ENCODE results near the gene ETV1. TPM values are rescaled to one million over a fixed set of nuclear protein-coding genes. Genes with fewer than 3 reads are reported as not detected.

ETV1 gene
- total RNA-seq, 4 donors from 2014 or later = 2.0 to 32.9 (median 3.0) TPM; not detected in 1

DNA sequence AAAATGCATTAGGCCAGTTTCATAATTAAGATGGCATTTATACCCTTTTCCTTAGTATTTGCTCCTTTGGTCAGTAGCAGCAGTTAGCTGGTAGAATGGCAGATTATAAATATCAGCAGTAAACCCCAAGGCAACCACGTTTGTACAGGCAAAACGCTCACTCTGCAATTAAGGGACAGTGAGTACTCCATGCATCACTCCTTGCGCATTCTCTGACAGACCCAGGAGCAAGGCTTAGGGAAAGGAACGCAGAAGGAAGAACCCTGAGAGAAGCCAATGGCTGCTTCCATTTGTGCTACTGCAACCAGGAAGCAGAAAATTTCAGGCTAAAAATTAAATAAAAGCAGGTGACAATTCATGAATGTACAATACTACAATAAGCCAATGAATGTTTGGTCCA lies 12.9 kb downstream of the ETV1 start:
- in situ Hi-C loops (cut with MboI; ENCODE audit: low pct_ligation_motif_present in 1 of 4, low pct_unique_long_range_greater_than_20kb in 1 of 4, low sequenced_read_pairs in 3 of 4) = no loop called here

GRCh38 chr7:13965077-13965476 lies 24.4 kb downstream of the ETV1 start:
- WGBS, 2 donors (ENCODE audit: low coverage in 1 of 2) = 76 to 78% methylated on average over 6 of the region's 6 CpGs
- intact Hi-C loops (cut with DNase I; ENCODE audit: low total_unique reads) = no loop called here
- H3K4me1 ChIP-seq = no peaks in the 10 kb centered on the region
- H3K4me3 ChIP-seq = no peak overlapping the region
- H3K9me3 ChIP-seq = no peaks in the 10 kb centered on the region
- in situ Hi-C loops (cut with MboI; ENCODE audit: low pct_ligation_motif_present in 1 of 4, low pct_unique_long_range_greater_than_20kb in 1 of 4, low sequenced_read_pairs in 3 of 4) = no loop called here
- no peak for DNase-seq
- no peaks in the 10 kb centered on the region for H3K27me3 ChIP-seq
- TF ChIP-seq POLR2A (IDR thresholded peaks at IDR 0.05) (no peak), EP300 (IDR thresholded peaks at IDR 0.05; ENCODE audit: low read depth) (no peak), POLR2AphosphoS5 (IDR thresholded peaks at IDR 0.05) (no peak)
- TF ChIP-seq, protein P1, sequence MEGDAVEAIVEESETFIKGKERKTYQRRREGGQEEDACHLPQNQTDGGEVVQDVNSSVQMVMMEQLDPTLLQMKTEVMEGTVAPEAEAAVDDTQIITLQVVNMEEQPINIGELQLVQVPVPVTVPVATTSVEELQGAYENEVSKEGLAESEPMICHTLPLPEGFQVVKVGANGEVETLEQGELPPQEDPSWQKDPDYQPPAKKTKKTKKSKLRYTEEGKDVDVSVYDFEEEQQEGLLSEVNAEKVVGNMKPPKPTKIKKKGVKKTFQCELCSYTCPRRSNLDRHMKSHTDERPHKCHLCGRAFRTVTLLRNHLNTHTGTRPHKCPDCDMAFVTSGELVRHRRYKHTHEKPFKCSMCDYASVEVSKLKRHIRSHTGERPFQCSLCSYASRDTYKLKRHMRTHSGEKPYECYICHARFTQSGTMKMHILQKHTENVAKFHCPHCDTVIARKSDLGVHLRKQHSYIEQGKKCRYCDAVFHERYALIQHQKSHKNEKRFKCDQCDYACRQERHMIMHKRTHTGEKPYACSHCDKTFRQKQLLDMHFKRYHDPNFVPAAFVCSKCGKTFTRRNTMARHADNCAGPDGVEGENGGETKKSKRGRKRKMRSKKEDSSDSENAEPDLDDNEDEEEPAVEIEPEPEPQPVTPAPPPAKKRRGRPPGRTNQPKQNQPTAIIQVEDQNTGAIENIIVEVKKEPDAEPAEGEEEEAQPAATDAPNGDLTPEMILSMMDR (IDR thresholded peaks at IDR 0.05) = no peak
- H3K27ac ChIP-seq = no peak overlapping the region
- H3K36me3 ChIP-seq = no peaks in the 10 kb centered on the region

More for the DNA sequence above, 12.9 kb downstream of the ETV1 start:
- H3K27ac ChIP-seq = no peak overlapping the region
- intact Hi-C loops (cut with DNase I; ENCODE audit: low total_unique reads) = loop anchor here (1.0 kb wide), 1 partner anchor 9 kb away; no protein-coding TSS in a partner anchor
- H3K4me3 ChIP-seq = no peak overlapping the region
- peaks cover 3 to 19% (median 13%) of the 10 kb centered on the region in 4 donors for H3K4me1 ChIP-seq
- no peaks in the 10 kb centered on the region for H3K27me3 ChIP-seq
- TF ChIP-seq POLR2AphosphoS5 (IDR thresholded peaks at IDR 0.05) (no peak), POLR2A (IDR thresholded peaks at IDR 0.05) (no peak), EP300 (IDR thresholded peaks at IDR 0.05; ENCODE audit: low read depth) (no peak)
- TF ChIP-seq, protein P1 (IDR thresholded peaks at IDR 0.05) = no peak
- no peaks in the 10 kb centered on the region for H3K36me3 ChIP-seq
- WGBS, 2 donors (ENCODE audit: low coverage in 1 of 2) = 77 to 81% methylated on average over 3 to 4 of the region's 4 CpGs
- H3K9me3 ChIP-seq = no peaks in the 10 kb centered on the region
- no peak for DNase-seq

DNA sequence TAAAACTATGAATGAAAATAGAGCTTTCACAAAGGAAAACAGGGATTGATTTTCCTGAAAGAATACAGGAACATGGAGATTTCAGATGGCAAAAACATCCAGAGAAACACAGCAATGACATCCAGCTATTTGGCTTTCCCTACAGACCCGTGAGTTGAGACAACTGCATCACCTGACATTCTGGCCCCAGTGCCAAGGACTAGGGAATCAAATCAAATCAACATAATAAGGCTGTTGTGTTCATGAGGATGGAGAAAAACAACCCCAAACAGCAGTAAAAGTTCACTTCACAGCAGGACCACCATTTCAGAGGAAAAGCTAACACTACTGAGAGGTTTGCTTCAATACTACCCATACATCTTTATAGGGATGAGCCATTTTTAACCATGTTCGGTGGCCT lies 25.5 kb downstream of the ETV1 start:
- no peaks in the 10 kb centered on the region for H3K9me3 ChIP-seq

DNA sequence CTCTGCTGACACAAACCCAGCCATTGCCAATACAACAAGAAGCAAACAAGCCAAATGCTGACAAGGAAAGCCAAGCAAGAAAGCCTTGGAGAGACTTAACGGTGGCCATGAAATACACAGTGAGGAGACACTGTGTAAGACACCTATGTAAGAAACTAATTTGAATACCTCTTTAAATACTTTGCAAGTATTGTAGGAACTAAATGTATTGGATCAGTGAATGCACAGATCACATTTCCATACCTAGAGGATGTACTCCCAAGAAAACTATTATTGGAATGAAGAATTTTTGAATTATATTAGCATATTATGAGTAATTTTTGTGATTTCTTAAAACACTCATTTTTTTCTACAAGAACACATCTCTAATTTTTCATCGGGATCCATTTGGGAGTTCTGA lies 34.0 kb downstream of the ETV1 start:
- 74 to 81% methylated on average over 2 of the region's 2 CpGs for WGBS, 2 donors (ENCODE audit: low coverage in 1 of 2)
- H3K36me3 ChIP-seq = no peaks in the 10 kb centered on the region
- no peaks in the 10 kb centered on the region for H3K9me3 ChIP-seq
- H3K4me3 ChIP-seq = no peak overlapping the region
- no peak for DNase-seq
- TF ChIP-seq EP300 (IDR thresholded peaks at IDR 0.05; ENCODE audit: low read depth) (no peak), POLR2AphosphoS5 (IDR thresholded peaks at IDR 0.05) (no peak), POLR2A (IDR thresholded peaks at IDR 0.05) (no peak)
- TF ChIP-seq, protein P1 (IDR thresholded peaks at IDR 0.05) = no peak
- H3K4me1 ChIP-seq = no peaks in the 10 kb centered on the region
- intact Hi-C loops (cut with DNase I; ENCODE audit: low total_unique reads) (no loop called here), in situ Hi-C loops (cut with MboI; ENCODE audit: low pct_ligation_motif_present in 1 of 4, low pct_unique_long_range_greater_than_20kb in 1 of 4, low sequenced_read_pairs in 3 of 4) (no loop called here)
- no peak overlapping the region for H3K27ac ChIP-seq
- no peaks in the 10 kb centered on the region for H3K27me3 ChIP-seq

More for the DNA sequence above, 25.5 kb downstream of the ETV1 start:
- 90 to 100% methylated on average over 1 to 2 of the region's 2 CpGs for WGBS, 2 donors (ENCODE audit: low coverage in 1 of 2)
- Histone ChIP-seq H3K4me3 (no peak overlapping the region), H3K27ac (no peak overlapping the region), H3K36me3 (no peaks in the 10 kb centered on the region), H3K4me1 (no peaks in the 10 kb centered on the region), H3K27me3 (no peaks in the 10 kb centered on the region)
- no peak for DNase-seq
- TF ChIP-seq, protein P1 (IDR thresholded peaks at IDR 0.05) = no peak
- TF ChIP-seq EP300 (IDR thresholded peaks at IDR 0.05; ENCODE audit: low read depth) (no peak), POLR2AphosphoS5 (IDR thresholded peaks at IDR 0.05) (no peak), POLR2A (IDR thresholded peaks at IDR 0.05) (no peak)
- intact Hi-C loops (cut with DNase I; ENCODE audit: low total_unique reads) (no loop called here), in situ Hi-C loops (cut with MboI; ENCODE audit: low pct_ligation_motif_present in 1 of 4, low pct_unique_long_range_greater_than_20kb in 1 of 4, low sequenced_read_pairs in 3 of 4) (no loop called here)
